ENCODE results near the gene DHDH. TPM values are rescaled to one million over a fixed set of nuclear protein-coding genes. Genes with fewer than 3 reads are reported as not detected.

Gene DHDH
- total and polyA plus RNA-seq, 2 of the 13 experiments (the other 11 are each of a cell fraction or from before 2014, with no cell fraction given), result 0.13 to 0.91 TPM

DNA sequence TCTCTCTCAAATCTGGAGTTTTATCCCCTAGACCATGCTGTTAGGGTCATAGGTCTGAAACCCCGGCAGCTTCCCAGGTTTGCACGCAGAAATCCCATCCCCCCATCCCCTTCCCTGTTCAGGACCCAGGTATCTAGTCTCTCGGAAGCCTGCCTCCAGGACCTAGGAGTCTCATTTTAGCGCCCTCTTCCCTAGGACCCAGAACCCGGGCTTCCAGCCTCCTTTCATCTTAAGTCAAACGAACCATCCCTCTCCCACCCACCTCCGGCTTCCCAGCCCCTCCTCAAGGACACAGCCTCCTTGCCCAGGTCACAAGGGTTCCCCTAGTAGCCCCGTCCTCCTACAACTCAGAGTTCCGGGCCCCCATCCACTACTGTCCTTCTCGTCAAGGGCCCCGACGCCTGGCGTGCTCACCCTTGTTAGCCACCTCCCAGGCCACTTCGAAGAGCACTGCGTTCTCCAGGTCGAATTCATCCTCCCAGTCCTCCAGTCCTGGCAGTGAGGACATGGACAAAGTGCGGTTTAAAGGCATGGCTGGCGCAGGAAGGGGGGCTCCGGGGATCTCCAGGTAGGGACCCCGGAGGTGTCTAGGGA is 59.2 kb downstream of the DHDH start (continued):
- TF ChIP-seq GATAD1 (CRISPR knock-in tag; IDR thresholded peaks at IDR 0.05) (no peak), ZNF121 (CRISPR knock-in tag; IDR thresholded peaks at IDR 0.05) (no peak), MEIS1 (CRISPR knock-in tag; IDR thresholded peaks at IDR 0.05; ENCODE audit: borderline replicate concordance) (no peak), RAD51 (IDR thresholded peaks at IDR 0.05; ENCODE audit: borderline replicate concordance) (no peak), ZBTB38 (CRISPR knock-in tag; IDR thresholded peaks at IDR 0.05) (no peak), NBN (conservative IDR thresholded peaks at IDR 0.05) (no peak), HES4 (CRISPR knock-in tag; IDR thresholded peaks at IDR 0.05; ENCODE audit: borderline replicate concordance) (0 out of 2 replicates have a peak, but pooled peaks have one; percentile 22), ZNF180 (CRISPR knock-in tag; IDR thresholded peaks at IDR 0.05; ENCODE audit: borderline replicate concordance, low read depth) (no peak), SNRNP70 (IDR thresholded peaks at IDR 0.05; ENCODE audit: low read depth, low read length) (no peak), MEIS2 (CRISPR knock-in tag; IDR thresholded peaks at IDR 0.05) (no peak), CC2D1A (CRISPR knock-in tag; IDR thresholded peaks at IDR 0.05) (no peak), ZNF569 (CRISPR knock-in tag; IDR thresholded peaks at IDR 0.05; ENCODE audit: borderline replicate concordance) (no peak), ZNF782 (CRISPR knock-in tag; IDR thresholded peaks at IDR 0.05; ENCODE audit: borderline replicate concordance) (no peak), ZNF616 (CRISPR knock-in tag; IDR thresholded peaks at IDR 0.05; ENCODE audit: low read depth) (no peak)
- TF ChIP-seq, protein P1, sequence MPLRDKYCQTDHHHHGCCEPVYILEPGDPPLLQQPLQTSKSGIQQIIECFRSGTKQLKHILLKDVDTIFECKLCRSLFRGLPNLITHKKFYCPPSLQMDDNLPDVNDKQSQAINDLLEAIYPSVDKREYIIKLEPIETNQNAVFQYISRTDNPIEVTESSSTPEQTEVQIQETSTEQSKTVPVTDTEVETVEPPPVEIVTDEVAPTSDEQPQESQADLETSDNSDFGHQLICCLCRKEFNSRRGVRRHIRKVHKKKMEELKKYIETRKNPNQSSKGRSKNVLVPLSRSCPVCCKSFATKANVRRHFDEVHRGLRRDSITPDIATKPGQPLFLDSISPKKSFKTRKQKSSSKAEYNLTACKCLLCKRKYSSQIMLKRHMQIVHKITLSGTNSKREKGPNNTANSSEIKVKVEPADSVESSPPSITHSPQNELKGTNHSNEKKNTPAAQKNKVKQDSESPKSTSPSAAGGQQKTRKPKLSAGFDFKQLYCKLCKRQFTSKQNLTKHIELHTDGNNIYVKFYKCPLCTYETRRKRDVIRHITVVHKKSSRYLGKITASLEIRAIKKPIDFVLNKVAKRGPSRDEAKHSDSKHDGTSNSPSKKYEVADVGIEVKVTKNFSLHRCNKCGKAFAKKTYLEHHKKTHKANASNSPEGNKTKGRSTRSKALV (CRISPR knock-in tag; IDR thresholded peaks at IDR 0.05), result no peak
- TF ChIP-seq, protein P2, sequence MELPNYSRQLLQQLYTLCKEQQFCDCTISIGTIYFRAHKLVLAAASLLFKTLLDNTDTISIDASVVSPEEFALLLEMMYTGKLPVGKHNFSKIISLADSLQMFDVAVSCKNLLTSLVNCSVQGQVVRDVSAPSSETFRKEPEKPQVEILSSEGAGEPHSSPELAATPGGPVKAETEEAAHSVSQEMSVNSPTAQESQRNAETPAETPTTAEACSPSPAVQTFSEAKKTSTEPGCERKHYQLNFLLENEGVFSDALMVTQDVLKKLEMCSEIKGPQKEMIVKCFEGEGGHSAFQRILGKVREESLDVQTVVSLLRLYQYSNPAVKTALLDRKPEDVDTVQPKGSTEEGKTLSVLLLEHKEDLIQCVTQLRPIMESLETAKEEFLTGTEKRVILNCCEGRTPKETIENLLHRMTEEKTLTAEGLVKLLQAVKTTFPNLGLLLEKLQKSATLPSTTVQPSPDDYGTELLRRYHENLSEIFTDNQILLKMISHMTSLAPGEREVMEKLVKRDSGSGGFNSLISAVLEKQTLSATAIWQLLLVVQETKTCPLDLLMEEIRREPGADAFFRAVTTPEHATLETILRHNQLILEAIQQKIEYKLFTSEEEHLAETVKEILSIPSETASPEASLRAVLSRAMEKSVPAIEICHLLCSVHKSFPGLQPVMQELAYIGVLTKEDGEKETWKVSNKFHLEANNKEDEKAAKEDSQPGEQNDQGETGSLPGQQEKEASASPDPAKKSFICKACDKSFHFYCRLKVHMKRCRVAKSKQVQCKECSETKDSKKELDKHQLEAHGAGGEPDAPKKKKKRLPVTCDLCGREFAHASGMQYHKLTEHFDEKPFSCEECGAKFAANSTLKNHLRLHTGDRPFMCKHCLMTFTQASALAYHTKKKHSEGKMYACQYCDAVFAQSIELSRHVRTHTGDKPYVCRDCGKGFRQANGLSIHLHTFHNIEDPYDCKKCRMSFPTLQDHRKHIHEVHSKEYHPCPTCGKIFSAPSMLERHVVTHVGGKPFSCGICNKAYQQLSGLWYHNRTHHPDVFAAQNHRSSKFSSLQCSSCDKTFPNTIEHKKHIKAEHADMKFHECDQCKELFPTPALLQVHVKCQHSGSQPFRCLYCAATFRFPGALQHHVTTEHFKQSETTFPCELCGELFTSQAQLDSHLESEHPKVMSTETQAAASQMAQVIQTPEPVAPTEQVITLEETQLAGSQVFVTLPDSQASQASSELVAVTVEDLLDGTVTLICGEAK (IDR thresholded peaks at IDR 0.05), result no peak
- TF ChIP-seq, protein P2 (CRISPR knock-in tag; IDR thresholded peaks at IDR 0.05), result peak; percentile 30; the same call in 1 of the 2 replicates
- TF ChIP-seq, protein P3, sequence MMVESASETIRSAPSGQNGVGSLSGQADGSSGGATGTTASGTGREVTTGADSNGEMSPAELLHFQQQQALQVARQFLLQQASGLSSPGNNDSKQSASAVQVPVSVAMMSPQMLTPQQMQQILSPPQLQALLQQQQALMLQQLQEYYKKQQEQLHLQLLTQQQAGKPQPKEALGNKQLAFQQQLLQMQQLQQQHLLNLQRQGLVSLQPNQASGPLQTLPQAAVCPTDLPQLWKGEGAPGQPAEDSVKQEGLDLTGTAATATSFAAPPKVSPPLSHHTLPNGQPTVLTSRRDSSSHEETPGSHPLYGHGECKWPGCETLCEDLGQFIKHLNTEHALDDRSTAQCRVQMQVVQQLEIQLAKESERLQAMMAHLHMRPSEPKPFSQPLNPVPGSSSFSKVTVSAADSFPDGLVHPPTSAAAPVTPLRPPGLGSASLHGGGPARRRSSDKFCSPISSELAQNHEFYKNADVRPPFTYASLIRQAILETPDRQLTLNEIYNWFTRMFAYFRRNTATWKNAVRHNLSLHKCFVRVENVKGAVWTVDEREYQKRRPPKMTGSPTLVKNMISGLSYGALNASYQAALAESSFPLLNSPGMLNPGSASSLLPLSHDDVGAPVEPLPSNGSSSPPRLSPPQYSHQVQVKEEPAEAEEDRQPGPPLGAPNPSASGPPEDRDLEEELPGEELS (CRISPR knock-in tag; IDR thresholded peaks at IDR 0.05), result no peak
